Choroid plexus epithelial cell (primary cell): ENCODE measurements around the gene PIP4K2A.

Experiments
- DNase-seq: peaks from one replicate; pipeline ENCODE4 v3.0.0-alpha.2; 2010; ENCODE audit warnings: low read depth
- H3K4me3 ChIP-seq: 2 replicates; pipeline ENCODE4 v1.5.1; 2011; ENCODE audit warnings: low read depth, mild to moderate bottlenecking, control low read depth, low read length, moderate library complexity
- CTCF ChIP-seq: conservative IDR thresholded peaks from 2 replicates; pipeline ENCODE4 v1.5.1; 2011; ENCODE audit warnings: low read depth, mild to moderate bottlenecking, control low read depth, inconsistent platforms, low read length, moderate library complexity

The PIP4K2A gene

GRCh38 chr10:22624287-22624738 lies 90.1 kb downstream of the PIP4K2A start:
- H3K4me3 ChIP-seq = no peak overlapping the region
- peak; percentile 83 for DNase-seq
- TF ChIP-seq CTCF = no peak

- TF ChIP-seq CTCF = no peak
- H3K4me3 ChIP-seq = no peak overlapping the region
- peak; percentile 35 for DNase-seq
Measured at GRCh38 chr10:22623633-22624253, 90.6 kb downstream of the PIP4K2A start.

GRCh38 chr10:22622242-22622806 lies 92.1 kb downstream of the PIP4K2A start:
- no peak for TF ChIP-seq CTCF
- no peak for DNase-seq
- H3K4me3 ChIP-seq = no peak overlapping the region

- H3K4me3 ChIP-seq = no peak overlapping the region
- no peak for DNase-seq
- TF ChIP-seq CTCF = no peak
Measured at GRCh38 chr10:22621726-22622125, 92.7 kb downstream of the PIP4K2A start.

- DNase-seq = no peak
- TF ChIP-seq CTCF = no peak
- H3K4me3 ChIP-seq = no peak overlapping the region
Measured at GRCh38 chr10:22620929-22621328, 93.4 kb downstream of the PIP4K2A start.

GRCh38 chr10:22620140-22620857 lies 94.1 kb downstream of the PIP4K2A start:
- no peak for TF ChIP-seq CTCF
- peak; percentile 98 for DNase-seq
- H3K4me3 ChIP-seq = no peak overlapping the region
